Activated naive CD4-positive, alpha-beta T cell treated with anti-CD3 and anti-CD28 coated beads, Interleukin-2, amount 10 ng/mL, durations not matched to agents 7 days and 5 days (primary cell): ENCODE data around the gene IL21R.

Experiments used
- CTCF ChIA-PET: fragments of 350-600 bp; sonication (Branson Sonifier 250); formaldehyde crosslinking; loops from one replicate; lab custom pipeline; 2021; ENCODE audit warnings: antibody characterized with exemption; lab: Charles Lee
- DNase-seq: peaks from one replicate; pipeline ENCODE4 v3.0.0-alpha.2; 2020
- H3K27ac Mint-ChIP-seq: one replicate; pipeline ENCODE4 v1.8.0; 2021; ENCODE audit warnings: mild to moderate bottlenecking, moderate library complexity, mixed read lengths
- H3K27me3 Mint-ChIP-seq: one replicate; pipeline ENCODE4 v1.8.0; 2021; ENCODE audit warnings: mild to moderate bottlenecking, mixed read lengths
- H3K36me3 Mint-ChIP-seq: one replicate; pipeline ENCODE4 v1.8.0; 2021; ENCODE audit warnings: mixed read lengths
- H3K4me1 Mint-ChIP-seq: one replicate; pipeline ENCODE4 v1.8.0; 2021; ENCODE audit warnings: mixed read lengths
- H3K4me3 Mint-ChIP-seq: one replicate; pipeline ENCODE4 v1.8.0; 2021; ENCODE audit warnings: mild to moderate bottlenecking, moderate library complexity, mixed read lengths
- H3K9me3 Mint-ChIP-seq: one replicate; pipeline ENCODE4 v1.8.0; 2021; ENCODE audit warnings: mixed read lengths

The IL21R gene

DNA sequence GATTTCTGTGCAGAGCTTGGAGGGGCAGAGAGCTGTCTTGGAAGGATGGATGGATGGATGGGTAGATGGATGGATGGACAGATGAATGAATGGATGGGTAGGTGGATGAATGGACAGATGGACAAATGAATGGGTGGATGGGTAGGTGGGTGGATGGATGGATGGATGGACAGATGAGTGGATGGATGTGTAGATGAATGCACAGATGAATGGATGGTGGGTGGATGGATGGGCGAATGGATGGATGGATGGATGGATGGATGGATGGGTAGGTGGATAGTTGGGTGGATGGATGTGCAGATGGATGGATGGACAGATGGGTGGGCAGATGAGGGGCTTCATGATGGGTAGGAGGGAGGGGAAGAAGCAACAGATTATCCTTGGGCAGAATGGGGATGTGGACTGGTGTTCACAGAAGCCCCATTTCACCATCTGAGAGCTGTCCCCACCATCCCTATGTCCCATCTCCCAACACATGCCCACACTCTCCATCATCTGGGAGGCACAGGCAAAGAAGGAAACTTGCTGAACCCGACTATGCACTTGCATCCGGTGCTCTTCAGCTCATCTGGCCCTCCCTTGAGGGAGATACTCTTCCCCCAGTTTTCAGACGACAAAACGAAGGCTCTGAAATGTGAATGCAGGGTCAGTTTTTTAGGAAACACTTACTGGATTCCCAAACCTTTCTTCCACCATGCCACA, 57.2 kb downstream of the IL21R start:
- DNase-seq = no peak
- CTCF ChIA-PET = interaction anchor here (0.9 to 1.8 kb wide), 4 partner anchors 163 to 280 kb away, joined by 3 to 7 read pairs (median 4); partner anchors contain the start of gene KDM8
- H3K36me3 Mint-ChIP-seq = peaks cover 30% of the 10 kb centered on the region
- H3K27ac Mint-ChIP-seq = no peak overlapping the region
- no peak overlapping the region for H3K4me3 Mint-ChIP-seq
- H3K4me1 Mint-ChIP-seq = peaks cover 62% of the 10 kb centered on the region
- no peaks in the 10 kb centered on the region for H3K27me3 Mint-ChIP-seq
- H3K9me3 Mint-ChIP-seq = no peaks in the 10 kb centered on the region

DNA sequence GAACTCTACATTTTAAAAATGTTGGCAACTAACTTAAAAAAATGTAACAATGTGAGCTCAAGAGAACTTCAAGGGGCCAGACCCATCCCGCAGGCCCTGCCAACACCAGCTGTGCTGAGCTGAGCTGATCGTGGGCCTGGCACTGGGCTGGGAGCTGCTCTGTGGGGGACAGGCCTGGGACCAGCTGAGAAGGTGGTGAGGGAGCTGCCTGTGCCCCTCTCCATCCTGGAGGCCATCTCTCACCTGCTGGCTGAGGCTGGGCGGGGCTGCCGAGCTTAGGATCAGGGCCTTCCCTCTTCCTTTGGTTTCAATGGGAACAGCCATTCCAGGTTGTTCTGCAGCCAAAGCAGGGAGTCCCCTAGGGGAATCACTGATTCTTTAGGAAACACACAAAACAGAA, 58.2 kb downstream of the IL21R start:
- no peak overlapping the region for H3K27ac Mint-ChIP-seq
- H3K36me3 Mint-ChIP-seq = peaks cover 35% of the 10 kb centered on the region
- CTCF ChIA-PET = interaction anchor here (0.9 to 1.0 kb wide), 3 partner anchors 281 to 307 kb away, joined by 3 read pairs; no protein-coding TSS in a partner anchor
- H3K27me3 Mint-ChIP-seq = no peaks in the 10 kb centered on the region
- no peaks in the 10 kb centered on the region for H3K9me3 Mint-ChIP-seq
- peaks cover 65% of the 10 kb centered on the region for H3K4me1 Mint-ChIP-seq
- H3K4me3 Mint-ChIP-seq = no peak overlapping the region
- no peak for DNase-seq

DNA sequence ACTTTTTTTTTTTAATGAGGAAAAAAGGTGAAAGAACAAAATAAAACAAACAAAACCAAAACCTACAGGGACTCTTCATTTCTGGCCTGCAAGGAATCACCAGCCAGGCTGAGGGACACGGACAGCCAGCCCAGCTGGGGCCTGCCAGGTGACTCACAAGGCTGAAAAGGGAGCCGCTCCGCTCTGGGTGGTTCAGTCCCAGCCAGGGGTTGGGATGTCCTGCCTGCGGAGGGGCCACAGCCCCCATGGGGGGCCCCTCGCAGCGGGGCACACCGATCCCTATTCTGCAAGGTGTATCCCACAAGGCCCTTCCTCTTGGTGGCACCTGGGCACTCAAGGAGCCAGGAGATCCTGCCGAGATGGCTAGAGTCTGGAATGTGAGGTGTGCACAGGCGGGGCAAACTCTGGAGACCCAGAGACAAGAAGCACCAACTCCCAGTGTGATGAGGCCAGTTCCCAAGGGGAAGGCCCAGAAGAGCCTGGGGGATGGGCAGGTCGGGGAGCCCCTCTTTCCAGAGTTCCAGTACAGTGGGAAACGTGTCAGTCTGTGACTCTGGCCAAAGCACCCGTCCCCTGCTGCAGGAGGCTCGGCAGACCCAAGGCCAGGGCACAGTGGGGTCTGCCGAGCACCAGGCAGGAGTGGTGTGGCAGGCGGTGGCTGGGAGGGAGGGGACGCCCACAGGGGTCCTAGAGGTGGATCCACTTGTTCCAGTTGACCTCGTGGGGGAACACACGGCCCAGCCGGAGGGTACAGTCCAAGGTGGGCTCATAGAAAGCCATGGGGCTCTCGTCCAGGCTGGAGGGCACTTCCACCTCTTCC, 58.9 kb downstream of the IL21R start:
- peaks cover 62% of the 10 kb centered on the region for H3K4me1 Mint-ChIP-seq
- H3K9me3 Mint-ChIP-seq = no peaks in the 10 kb centered on the region
- no peak for DNase-seq
- H3K27ac Mint-ChIP-seq = no peak overlapping the region
- H3K4me3 Mint-ChIP-seq = no peak overlapping the region
- H3K27me3 Mint-ChIP-seq = no peaks in the 10 kb centered on the region
- CTCF ChIA-PET = interaction anchor here (0.9 to 1.0 kb wide), 2 partner anchors 281 to 304 kb away, joined by 3 read pairs; no protein-coding TSS in a partner anchor
- H3K36me3 Mint-ChIP-seq = peaks cover 41% of the 10 kb centered on the region

DNA sequence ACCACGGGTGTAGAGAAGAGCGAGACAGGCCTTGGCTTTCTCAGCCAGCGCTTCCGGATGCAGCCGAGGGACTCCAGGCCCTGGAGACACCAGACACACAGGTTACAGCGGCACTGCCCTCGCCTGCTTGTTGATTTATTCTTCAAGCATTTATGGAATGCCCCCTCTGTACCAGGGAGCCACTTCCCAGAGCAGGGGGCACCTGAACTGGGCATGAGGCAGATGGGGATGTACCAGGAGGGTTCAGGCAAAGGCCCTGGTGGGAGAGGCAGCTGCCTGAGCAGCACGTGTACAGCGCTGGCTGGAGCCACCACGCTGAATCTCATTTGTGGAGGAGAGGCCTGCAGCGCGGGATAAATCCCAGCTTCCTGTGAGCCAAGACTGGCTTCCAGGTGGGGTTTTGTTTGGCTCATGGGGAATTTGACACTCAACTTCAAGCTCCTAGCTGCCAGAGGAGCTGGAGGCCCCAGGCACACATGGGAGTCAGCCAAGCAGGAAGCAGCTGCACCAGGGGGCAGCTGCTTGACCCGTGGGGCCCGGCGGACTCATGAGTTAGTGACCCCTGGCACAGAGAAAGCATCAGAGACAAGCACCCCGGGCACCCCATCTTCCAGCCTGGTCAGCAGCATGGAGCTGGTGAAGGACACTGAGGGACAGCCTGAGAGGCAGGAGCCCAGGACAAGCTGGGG, 59.7 kb downstream of the IL21R start:
- Mint-ChIP-seq H3K27me3 (no peaks in the 10 kb centered on the region), H3K9me3 (no peaks in the 10 kb centered on the region), H3K36me3 (peaks cover 49% of the 10 kb centered on the region), H3K4me3 (no peak overlapping the region), H3K27ac (peak overlapping the region; percentile 76), H3K4me1 (peaks cover 59% of the 10 kb centered on the region)
- no peak for DNase-seq
- CTCF ChIA-PET = no interaction called here

DNA sequence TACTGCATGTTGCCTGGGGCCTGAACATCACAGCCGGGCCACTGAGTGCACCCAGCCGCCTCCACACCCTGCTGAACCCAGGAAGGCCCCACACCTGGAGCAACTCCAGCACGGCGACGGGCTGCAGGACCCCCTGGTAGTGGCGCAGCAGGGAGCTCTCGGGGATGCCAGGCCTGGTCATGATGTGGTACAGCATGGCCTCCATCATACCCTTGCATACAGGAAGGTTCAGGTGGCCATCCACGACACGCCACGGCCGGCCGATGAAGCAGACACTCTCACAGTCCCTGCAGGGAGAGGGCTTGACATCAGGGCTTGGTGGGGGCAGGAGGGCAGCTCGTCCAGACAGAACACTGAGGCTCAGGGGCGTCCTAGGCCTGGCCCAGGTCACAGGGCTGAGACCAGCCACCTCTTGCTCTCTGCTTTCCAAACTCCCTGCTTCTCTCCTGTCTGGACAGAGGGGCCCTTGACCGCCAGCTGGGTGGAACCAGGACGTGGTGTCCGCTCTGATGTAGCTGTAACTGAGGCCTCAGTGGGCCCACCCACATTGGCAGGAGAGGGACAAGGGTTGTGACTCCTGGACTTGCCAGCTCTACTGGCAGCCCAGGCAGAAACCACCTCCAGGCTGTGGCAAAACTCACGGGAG, 60.3 kb downstream of the IL21R start:
- H3K4me3 Mint-ChIP-seq = no peak overlapping the region
- peak overlapping the region; percentile 94 for H3K27ac Mint-ChIP-seq
- CTCF ChIA-PET = interaction anchor here (0.9 kb wide), 1 partner anchor 282 kb away, joined by 4 read pairs; no protein-coding TSS in a partner anchor
- H3K4me1 Mint-ChIP-seq = peaks cover 52% of the 10 kb centered on the region
- peaks cover 54% of the 10 kb centered on the region for H3K36me3 Mint-ChIP-seq
- no peaks in the 10 kb centered on the region for H3K9me3 Mint-ChIP-seq
- H3K27me3 Mint-ChIP-seq = no peaks in the 10 kb centered on the region
- DNase-seq = no peak

DNA sequence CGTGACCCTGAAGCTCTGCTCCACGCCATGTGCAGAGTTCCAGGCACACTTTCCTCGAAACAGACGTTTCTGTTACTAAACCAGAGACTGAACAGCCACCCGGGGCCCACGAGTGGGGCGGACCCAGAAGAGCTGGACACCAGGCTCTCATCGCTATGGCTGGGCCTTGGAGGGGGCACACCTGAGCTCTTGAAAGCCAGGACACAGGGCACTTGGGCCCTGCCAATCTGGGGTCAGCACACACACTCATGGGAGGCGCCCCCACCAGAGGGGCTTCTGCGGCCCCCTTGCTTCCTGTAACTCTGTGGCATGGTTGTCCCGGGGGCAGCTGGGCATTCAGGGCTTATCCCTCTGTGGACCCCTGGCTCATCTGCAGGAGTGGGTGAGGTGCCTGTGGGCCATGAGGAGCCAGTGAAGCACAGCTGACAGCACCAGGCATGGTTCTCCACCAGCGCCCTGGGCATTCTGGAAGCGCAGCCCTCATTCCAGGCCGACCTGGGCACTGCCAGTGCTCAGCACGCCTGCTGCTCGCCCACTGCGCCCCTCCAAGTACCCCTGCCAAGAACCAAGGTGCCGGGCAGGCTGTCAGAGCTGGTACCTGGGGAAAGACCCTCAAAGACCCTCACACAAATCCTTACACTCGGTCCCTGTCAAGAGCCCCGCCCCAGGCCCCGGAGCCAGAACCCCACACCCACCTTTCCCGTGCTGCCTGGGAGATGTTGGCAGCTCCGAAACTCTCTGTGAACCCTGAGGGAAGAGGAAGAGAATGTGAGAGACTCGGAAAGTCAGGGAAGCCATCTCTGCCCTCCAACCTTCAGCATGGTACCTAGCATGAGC, 61.1 kb downstream of the IL21R start:
- CTCF ChIA-PET = interaction anchor here (0.9 kb wide), 1 partner anchor 283 kb away, joined by 4 read pairs; no protein-coding TSS in a partner anchor
- peak overlapping the region; percentile 94 for H3K27ac Mint-ChIP-seq
- no peaks in the 10 kb centered on the region for H3K27me3 Mint-ChIP-seq
- DNase-seq = no peak
- H3K36me3 Mint-ChIP-seq = peaks cover 61% of the 10 kb centered on the region
- H3K4me1 Mint-ChIP-seq = peaks cover 49% of the 10 kb centered on the region
- no peaks in the 10 kb centered on the region for H3K9me3 Mint-ChIP-seq
- H3K4me3 Mint-ChIP-seq = no peak overlapping the region

DNA sequence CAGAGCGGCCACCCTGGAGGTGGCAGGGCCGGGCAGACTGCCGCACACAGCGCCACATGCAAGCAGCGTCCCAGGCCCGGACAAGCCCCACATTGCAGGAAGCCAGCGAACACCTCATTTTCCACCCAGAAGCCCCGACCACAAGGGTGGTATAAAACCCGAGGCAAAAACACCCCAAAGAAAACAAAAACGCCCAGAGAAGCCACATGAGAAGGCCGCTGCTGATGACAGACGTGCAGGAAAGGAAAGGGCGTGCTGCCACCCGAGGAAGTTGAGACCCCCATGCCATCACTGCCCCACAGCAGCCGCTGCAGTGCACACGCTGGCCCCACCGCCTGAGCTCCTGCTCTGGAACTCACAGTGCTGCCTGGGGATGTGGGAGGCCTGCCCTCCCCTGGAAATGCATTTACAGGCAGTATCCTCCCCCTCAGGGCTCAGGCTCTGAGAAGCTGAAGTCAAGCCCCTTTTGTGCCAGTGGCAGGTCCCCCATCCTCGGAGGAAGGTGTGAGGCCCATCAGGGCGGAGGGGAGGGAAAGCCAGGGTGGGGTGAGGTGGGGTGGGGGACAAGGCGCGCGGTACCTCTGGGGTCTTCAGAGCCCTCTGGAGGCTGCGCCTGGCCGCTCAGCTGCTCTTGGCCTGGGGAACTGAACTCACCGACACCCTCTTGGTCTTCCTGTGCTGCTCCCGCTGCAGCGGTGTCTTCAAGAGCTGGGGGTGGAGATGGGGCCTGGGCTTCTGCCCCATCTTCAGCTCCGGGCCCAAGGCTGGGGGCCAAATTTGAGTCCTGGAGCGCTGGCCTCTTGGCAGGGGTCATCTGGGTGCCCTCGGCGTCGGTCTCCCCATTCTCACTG, 62.0 kb downstream of the IL21R start:
- Mint-ChIP-seq H3K36me3 (peaks cover 65% of the 10 kb centered on the region), H3K27ac (peak overlapping the region; percentile 94), H3K4me3 (peak overlapping the region; percentile 46), H3K9me3 (no peaks in the 10 kb centered on the region), H3K27me3 (no peaks in the 10 kb centered on the region), H3K4me1 (peaks cover 49% of the 10 kb centered on the region)
- DNase-seq = peak; percentile 74
- CTCF ChIA-PET = no interaction called here

DNA sequence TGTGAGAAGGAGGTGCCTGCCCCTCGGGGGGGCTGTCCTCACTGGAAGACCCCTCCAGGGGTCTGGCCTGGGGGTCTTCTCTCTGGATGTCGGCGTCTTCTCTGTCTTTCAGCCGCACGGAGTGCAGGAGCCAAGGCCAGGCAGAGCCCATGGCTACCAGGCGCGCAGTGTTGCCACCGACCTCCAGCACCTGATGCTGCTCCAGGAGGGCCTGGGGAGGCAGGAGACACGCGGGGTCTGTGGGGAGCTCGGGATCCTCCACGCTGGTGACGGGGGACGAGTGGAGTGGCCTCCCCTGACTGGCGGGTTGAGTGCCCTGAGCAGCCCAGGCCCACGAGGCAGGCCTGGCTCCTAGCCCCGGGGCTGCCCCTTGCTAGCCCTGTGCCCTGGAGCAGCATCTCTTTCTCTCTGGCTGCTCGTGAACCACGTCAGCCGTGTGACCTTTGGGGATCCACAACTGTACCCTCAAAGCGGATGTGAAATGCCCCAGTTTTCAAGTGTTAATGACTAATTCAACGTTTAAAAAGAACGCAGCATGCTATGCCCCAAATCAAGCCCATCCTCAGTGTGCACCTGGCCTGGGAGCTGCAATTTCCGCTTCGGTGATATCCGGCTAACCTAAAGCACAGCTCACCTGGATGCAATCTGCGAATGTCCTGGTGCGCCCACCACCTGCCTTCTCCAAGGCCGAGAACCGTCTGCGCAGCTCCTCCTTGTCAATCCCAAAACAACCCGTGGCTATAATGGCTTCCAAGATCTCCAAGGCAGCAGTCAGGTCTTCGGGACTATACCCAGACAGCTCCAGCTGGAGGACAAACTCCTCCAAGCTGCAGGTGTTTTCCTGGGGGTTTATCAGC, 62.9 kb downstream of the IL21R start:
- no peak overlapping the region for H3K4me3 Mint-ChIP-seq
- no peaks in the 10 kb centered on the region for H3K9me3 Mint-ChIP-seq
- H3K4me1 Mint-ChIP-seq = peaks cover 44% of the 10 kb centered on the region
- no peaks in the 10 kb centered on the region for H3K27me3 Mint-ChIP-seq
- no peak for DNase-seq
- CTCF ChIA-PET = interaction anchor here (0.8 kb wide), 1 partner anchor 230 kb away, joined by 3 read pairs; no protein-coding TSS in a partner anchor
- H3K27ac Mint-ChIP-seq = peak overlapping the region; percentile 94
- H3K36me3 Mint-ChIP-seq = peaks cover 68% of the 10 kb centered on the region

DNA sequence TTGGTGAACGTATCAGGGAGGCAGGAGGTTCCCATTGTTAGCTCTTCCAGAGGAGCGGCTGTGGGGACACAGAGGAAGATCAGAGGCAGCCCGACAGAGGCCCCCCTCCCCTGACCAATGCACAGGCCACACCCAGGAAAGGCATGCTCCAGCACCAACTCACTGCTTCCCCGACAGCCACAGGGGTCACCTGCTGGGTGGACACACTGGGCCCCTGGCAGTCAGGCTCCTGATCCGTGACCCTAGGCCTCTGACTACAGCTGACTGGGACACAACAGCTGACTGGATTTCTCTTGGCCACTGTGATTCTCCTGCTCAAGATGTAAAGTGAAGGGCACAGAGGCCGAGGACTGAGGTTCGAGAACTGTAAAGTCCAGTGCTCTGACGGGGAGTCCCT, 63.5 kb downstream of the IL21R start:
- Mint-ChIP-seq H3K4me3 (no peak overlapping the region), H3K36me3 (peaks cover 73% of the 10 kb centered on the region), H3K9me3 (no peaks in the 10 kb centered on the region), H3K27ac (peak overlapping the region; percentile 94), H3K27me3 (no peaks in the 10 kb centered on the region), H3K4me1 (peaks cover 40% of the 10 kb centered on the region)
- CTCF ChIA-PET = interaction anchor here (0.8 kb wide), 1 partner anchor 231 kb away, joined by 3 read pairs; no protein-coding TSS in a partner anchor
- DNase-seq = no peak

DNA sequence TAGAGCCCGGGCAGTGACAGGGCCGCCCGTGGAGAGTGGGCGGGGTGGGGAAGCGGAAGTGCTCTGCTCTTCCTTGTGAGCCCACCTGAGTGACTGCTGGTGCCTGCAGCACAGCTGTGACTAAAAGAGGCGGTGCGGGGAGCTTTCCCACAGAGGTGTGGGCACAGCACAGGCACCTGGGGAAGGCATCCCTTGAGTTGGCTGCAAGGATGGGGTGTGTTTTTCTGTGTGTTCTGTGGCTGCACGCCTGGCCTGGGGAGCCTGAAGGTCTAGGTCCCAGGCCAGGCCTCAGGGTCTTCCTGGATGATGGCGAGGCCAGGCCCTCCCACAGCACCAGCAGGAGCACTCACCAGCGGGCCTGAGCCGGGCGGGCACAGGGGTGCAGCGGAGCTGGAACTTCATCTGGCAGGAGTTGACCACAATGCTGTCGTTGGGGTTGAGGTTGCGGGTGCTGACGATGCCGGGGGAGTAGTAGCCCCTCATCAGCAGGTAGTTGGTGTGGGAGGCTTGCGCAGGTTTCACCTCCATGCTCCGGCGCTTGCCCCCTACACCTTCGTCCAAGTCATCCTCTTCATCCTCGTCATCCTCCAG, 67.1 kb downstream of the IL21R start:
- peaks cover 81% of the 10 kb centered on the region for H3K36me3 Mint-ChIP-seq
- no peak overlapping the region for H3K4me3 Mint-ChIP-seq
- no peaks in the 10 kb centered on the region for H3K27me3 Mint-ChIP-seq
- H3K9me3 Mint-ChIP-seq = no peaks in the 10 kb centered on the region
- H3K27ac Mint-ChIP-seq = no peak overlapping the region
- no peak for DNase-seq
- CTCF ChIA-PET = interaction anchor here (1.3 kb wide), 1 partner anchor 13 kb away, joined by 3 read pairs; no protein-coding TSS in a partner anchor
- H3K4me1 Mint-ChIP-seq = peaks cover 19% of the 10 kb centered on the region

DNA sequence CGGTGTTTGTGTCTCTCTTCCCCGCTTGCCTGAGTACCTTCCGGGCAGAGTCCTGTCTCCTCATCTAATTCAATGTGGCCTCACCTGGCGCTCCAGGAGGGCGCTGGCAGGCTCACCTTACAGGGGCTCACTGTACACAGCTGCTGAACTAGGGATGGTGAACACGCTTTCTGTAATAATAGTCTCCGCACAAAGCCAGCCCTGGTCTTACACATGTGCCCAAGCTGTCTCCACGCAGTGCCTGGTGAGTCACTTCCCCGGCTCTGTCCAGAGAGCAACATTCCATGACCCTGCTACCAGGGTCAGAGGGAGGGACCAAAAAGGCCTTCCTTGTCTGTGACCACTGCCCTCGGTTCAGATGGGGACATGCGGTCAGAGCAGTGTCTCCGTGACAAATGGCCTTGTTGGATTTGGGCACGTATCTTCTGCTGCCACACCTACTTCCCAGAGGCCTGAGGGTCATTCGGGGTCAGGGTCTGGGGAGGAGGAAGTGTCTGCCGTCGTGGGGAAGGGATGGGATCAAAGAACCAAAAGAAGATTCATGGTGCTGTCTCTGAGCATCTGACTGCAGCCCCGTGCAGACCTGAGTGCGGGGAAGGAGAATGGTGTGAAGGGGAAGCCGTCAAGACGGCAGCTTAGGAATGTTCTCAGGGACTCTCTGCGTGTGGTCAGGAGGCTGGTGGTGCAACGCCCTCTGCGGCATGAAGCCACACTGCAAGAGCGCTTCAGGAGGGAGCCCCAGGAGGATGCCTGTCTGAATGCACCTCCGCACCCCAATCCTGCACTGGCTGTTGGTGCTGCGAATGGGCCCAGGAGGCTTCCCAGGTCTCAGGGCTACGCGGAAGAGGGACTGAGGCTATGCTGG, 68.8 kb downstream of the IL21R start:
- Mint-ChIP-seq H3K36me3 (peaks cover 79% of the 10 kb centered on the region), H3K9me3 (no peaks in the 10 kb centered on the region), H3K4me3 (no peak overlapping the region), H3K27me3 (no peaks in the 10 kb centered on the region), H3K27ac (no peak overlapping the region), H3K4me1 (peaks cover 5% of the 10 kb centered on the region)
- CTCF ChIA-PET = no interaction called here
- no peak for DNase-seq
